Smooth muscle cell (in vitro differentiated cells): ENCODE data around the gene RCOR3. TPM values are rescaled to one million over a fixed set of nuclear protein-coding genes. Genes with fewer than 3 reads are reported as not detected.

Experiments used
- DNase-seq: peaks from one replicate; lab custom pipeline; 2025; ENCODE audit not compliant: unreplicated experiment; lab: John Stamatoyannopoulos, UW
- H2AFZ ChIP-seq: fragments of 200-600 bp; sonication (generic); 2 replicates; pipeline ENCODE4 v1.6.0; 2016; ENCODE audit warnings: antibody characterized with exemption, low read depth, mild to moderate bottlenecking
- H3F3A ChIP-seq: fragments of 200-600 bp; sonication (generic); 2 replicates; pipeline ENCODE4 v1.6.0; 2017; ENCODE audit warnings: antibody characterized with exemption, low read depth
- H3K27ac ChIP-seq: fragments of 200-600 bp; sonication (generic); 2 replicates; pipeline ENCODE4 v1.5.1; 2016; ENCODE audit warnings: low read depth, mild to moderate bottlenecking
- H3K27me3 ChIP-seq: fragments of 200-600 bp; sonication (generic); 2 replicates; pipeline ENCODE4 v1.6.1; 2016; ENCODE audit warnings: low read depth, mild to moderate bottlenecking
- H3K36me3 ChIP-seq: fragments of 200-600 bp; sonication (generic); 2 replicates; pipeline ENCODE4 v1.5.1; 2016; ENCODE audit warnings: low read depth
- H3K4me1 ChIP-seq: fragments of 200-600 bp; sonication (generic); 2 replicates; pipeline ENCODE4 v1.5.1; 2016; ENCODE audit warnings: low read depth
- H3K4me2 ChIP-seq: fragments of 200-600 bp; sonication (generic); 2 replicates; pipeline ENCODE4 v1.6.0; 2016; ENCODE audit warnings: mild to moderate bottlenecking
- H3K4me3 ChIP-seq: fragments of 200-600 bp; sonication (generic); 2 replicates; pipeline ENCODE4 v1.5.1; 2016; ENCODE audit warnings: mild to moderate bottlenecking
- H3K79me2 ChIP-seq: fragments of 200-600 bp; sonication (generic); 2 replicates; pipeline ENCODE4 v1.6.0; 2016; ENCODE audit warnings: low read depth, mild to moderate bottlenecking
- H3K9ac ChIP-seq: fragments of 200-600 bp; sonication (generic); 2 replicates; pipeline ENCODE4 v1.6.0; 2016; ENCODE audit warnings: low read depth
- H3K9me3 ChIP-seq: fragments of 200-600 bp; sonication (generic); replicated peaks from 2 replicates; pipeline ENCODE4 v1.5.1; 2016; ENCODE audit warnings: low read depth
- H4K20me1 ChIP-seq: fragments of 200-600 bp; sonication (generic); 2 replicates; pipeline ENCODE4 v1.6.0; 2016; ENCODE audit warnings: low read depth
- CTCF ChIP-seq: fragments of 200-600 bp; sonication (generic); IDR thresholded peaks from 2 replicates; pipeline ENCODE4 v1.5.1; 2017; ENCODE audit warnings: borderline replicate concordance, mild to moderate bottlenecking, antibody characterized with exemption; ENCODE audit not compliant: insufficient read depth, poor library complexity, severe bottlenecking
- WGBS: methylation state at CpG from one replicate; pipeline ENCODE4 v1.1.7; 2016; ENCODE audit warnings: low lambda C conversion rate; 5-methylcytosine and 5-hydroxymethylcytosine counted together
- polyA plus RNA-seq: library from polyadenylated mRNA; unstranded; fragments of >200 nt; fragmentation: Nextera tagmentation; extraction: Ambion mirVana; gene quantifications from 2 replicates; pipeline ENCODE4 v1.2.1, GENCODE V29; 2016
- total RNA-seq: library from RNA; depleted of rRNA; stranded (reverse); fragments of >200 nt; gene quantifications from 2 replicates; pipeline ENCODE4 v1.2.3, GENCODE V29; 2014

The RCOR3 gene
- total and polyA plus RNA-seq, 2 experiments from 2014 or later: 22.5 to 27.7 TPM

GRCh38 chr1:211257826-211258225 is 1.3 kb upstream of the RCOR3 start:
- H3K9ac ChIP-seq: peak overlapping the region; percentile 76
- WGBS: 0% methylated on average over 2 of the region's 2 CpGs
- H3K9me3 ChIP-seq: no peaks in the 10 kb centered on the region
- H2AFZ ChIP-seq: peak overlapping the region; percentile 90
- TF ChIP-seq CTCF: no peak
- H3F3A ChIP-seq: peaks cover 19% of the 10 kb centered on the region
- H3K4me2 ChIP-seq: peak overlapping the region; percentile 90
- peak overlapping the region; percentile 97 for H3K4me3 ChIP-seq
- H3K27me3 ChIP-seq: no peaks in the 10 kb centered on the region
- H3K27ac ChIP-seq: peak overlapping the region; percentile 95
- H3K4me1 ChIP-seq: peaks cover 22% of the 10 kb centered on the region
- H4K20me1 ChIP-seq: peaks cover 12% of the 10 kb centered on the region
- DNase-seq: no peak
- no peaks in the 10 kb centered on the region for H3K36me3 ChIP-seq
- H3K79me2 ChIP-seq: peaks cover 15% of the 10 kb centered on the region

GRCh38 chr1:211258310-211258755 is 833 bp upstream of the RCOR3 start:
- TF ChIP-seq CTCF: no peak
- Histone ChIP-seq H3K9me3 (no peaks in the 10 kb centered on the region), H3K27me3 (no peaks in the 10 kb centered on the region), H3K36me3 (no peaks in the 10 kb centered on the region), H3K79me2 (peaks cover 17% of the 10 kb centered on the region), H3K4me1 (peaks cover 22% of the 10 kb centered on the region), H3K4me2 (peak overlapping the region; percentile 90), H3K4me3 (peak overlapping the region; percentile 97), H4K20me1 (peaks cover 13% of the 10 kb centered on the region), H3F3A (peaks cover 19% of the 10 kb centered on the region), H3K9ac (peak overlapping the region; percentile 76), H2AFZ (peak overlapping the region; percentile 90), H3K27ac (peak overlapping the region; percentile 95)
- DNase-seq: peak; percentile 43
- WGBS: under 1% methylated on average over 17 of the region's 17 CpGs

- peak overlapping the region; percentile 97 for H3K4me3 ChIP-seq
- DNase-seq: peak; percentile 58
- TF ChIP-seq CTCF: no peak
- 2% methylated on average over 16 of the region's 39 CpGs for WGBS
- H3K9me3 ChIP-seq: no peaks in the 10 kb centered on the region
- H3K27me3 ChIP-seq: no peaks in the 10 kb centered on the region
- peaks cover 31% of the 10 kb centered on the region for H3K79me2 ChIP-seq
- no peaks in the 10 kb centered on the region for H3K36me3 ChIP-seq
- H3K4me1 ChIP-seq: peaks cover 22% of the 10 kb centered on the region
- peak overlapping the region; percentile 81 for H2AFZ ChIP-seq
- peak overlapping the region; percentile 95 for H3K27ac ChIP-seq
- peak overlapping the region; percentile 80 for H3K9ac ChIP-seq
- peak overlapping the region; percentile 90 for H3K4me2 ChIP-seq
- peaks cover 19% of the 10 kb centered on the region for H3F3A ChIP-seq
- H4K20me1 ChIP-seq: peaks cover 26% of the 10 kb centered on the region
These were observed 516 bp downstream of the RCOR3 start for GRCh38 chr1:211259638-211260126.
